Body of pancreas (tissue), 4 donors: ENCODE results near the gene ADAT1. TPM values are rescaled to one million over a fixed set of nuclear protein-coding genes. Genes with fewer than 3 reads are reported as not detected.

Source experiments
- ATAC-seq: fragments of 150-250 bp; one replicate; pipeline ENCODE4 v1.9.1; 2016
- DNase-seq, 4 donors: peaks; one replicate each; pipeline ENCODE4 v3.0.0-alpha.2; 2019
- H3K27ac ChIP-seq, 4 donors: fragments of 200-600 bp; sonication (generic); 1 replicate in 3 of 4; 2 replicates in 1 of 4; pipeline versions ENCODE4 v1.5.1 to v1.6.1; 2016 to 2019; ENCODE audit warnings: mild to moderate bottlenecking in 1 of 4, mixed read lengths in 1 of 4, moderate library complexity in 1 of 4
- H3K27me3 ChIP-seq, 2 donors: fragments of 200-600 bp; sonication (generic); one replicate each; pipeline ENCODE4 v1.6.0; 2016; ENCODE audit warnings: mild to moderate bottlenecking in 1 of 2
- H3K36me3 ChIP-seq, 2 donors: fragments of 200-600 bp; sonication (generic); replicated peaks in 1 of 2; 2 replicates each; pipeline ENCODE4 v1.5.1; 2016; ENCODE audit warnings: low read depth in 2 of 2; ENCODE audit not compliant: insufficient read depth in 1 of 2
- H3K4me1 ChIP-seq: fragments of 200-600 bp; sonication (generic); one replicate; pipeline ENCODE4 v1.6.0; 2016
- H3K4me3 ChIP-seq, 2 donors: fragments of 200-600 bp; sonication (generic); 1 replicate in 1 of 2; 2 replicates in 1 of 2; pipeline ENCODE4 v1.5.1; 2016 to 2019
- H3K9me3 ChIP-seq, 3 donors: fragments of 200-600 bp; sonication (generic); 1 replicate in 2 of 3; 2 replicates in 1 of 3; pipeline ENCODE4 v1.5.1; 2016
- CTCF ChIP-seq, 7 experiments: fragments of 450-650 bp in 4 of 7; fragments of 200-600 bp in 3 of 7; sonication (generic) in 3 of 7; IDR thresholded peaks; one replicate each; pipeline ENCODE4 v1.5.1; 2016 to 2019; ENCODE audit warnings: antibody characterized with exemption in 7 of 7
- POLR2A ChIP-seq, 3 donors: fragments of 450-650 bp; IDR thresholded peaks; one replicate each; pipeline ENCODE4 v1.6.1; 2016; ENCODE audit warnings: antibody characterized with exemption in 3 of 3, mild to moderate bottlenecking in 2 of 3
- WGBS, 2 donors: methylation state at CpG; one replicate each; pipeline ENCODE4 v1.1.5; 2017; 5-methylcytosine and 5-hydroxymethylcytosine counted together
- intact Hi-C: fragments of 100-400 bp; cut with DNase I; formaldehyde crosslinking; loops from one replicate; pipeline ENCODE4 v1.15.1; 2023
- total RNA-seq, 2 donors: library from RNA; depleted of rRNA; stranded (reverse); fragments of >200 nt; gene quantifications; one replicate each; pipeline ENCODE4 v1.1.0, GENCODE V29; 2016

The ADAT1 gene
- total RNA-seq, 2 donors from 2014 or later, result 12.9 to 14.8 TPM

- peaks cover 0 to 22% of the 10 kb centered on the region in 2 donors for H3K36me3 ChIP-seq
- no peaks in the 10 kb centered on the region for H3K9me3 ChIP-seq
- no peak overlapping the region for H3K4me3 ChIP-seq
- peaks cover 6% of the 10 kb centered on the region for H3K4me1 ChIP-seq
- WGBS, 2 donors, result 90 to 100% methylated on average over 2 of the region's 2 CpGs
- DNase-seq (no peak), ATAC-seq (no peak)
- intact Hi-C loops, result no loop called here
- H3K27me3 ChIP-seq, result no peaks in the 10 kb centered on the region
- TF ChIP-seq CTCF (IDR thresholded peaks at IDR 0.05), result no peak
- TF ChIP-seq POLR2A (IDR thresholded peaks at IDR 0.05), result no peak
- H3K27ac ChIP-seq, result no peak overlapping the region
These were observed 35.1 kb upstream of the ADAT1 start for GRCh38 chr16:75658175-75658574.

GRCh38 chr16:75653922-75654321, 30.8 kb upstream of the ADAT1 start:
- Histone ChIP-seq H3K4me3 (no peak overlapping the region), H3K4me1 (peaks cover 36% of the 10 kb centered on the region), H3K36me3 (peaks cover 0 to 22% of the 10 kb centered on the region in 2 donors), H3K27me3 (no peaks in the 10 kb centered on the region), H3K9me3 (no peaks in the 10 kb centered on the region), H3K27ac (no peak overlapping the region)
- ATAC-seq, result no peak
- WGBS, 2 donors, result 54 to 64% methylated on average over 1 of the region's 1 CpG
- no peak for DNase-seq
- TF ChIP-seq CTCF (IDR thresholded peaks at IDR 0.05), result no peak
- TF ChIP-seq POLR2A (IDR thresholded peaks at IDR 0.05), result no peak
- intact Hi-C loops, result no loop called here

- peak in 1 of 3 donors; percentile 1 for TF ChIP-seq POLR2A (IDR thresholded peaks at IDR 0.05)
- TF ChIP-seq CTCF (IDR thresholded peaks at IDR 0.05), result peak in 1 of 7 experiments; percentile 10
- DNase-seq, result peak; percentile 82 to 88 (median 87)
- Histone ChIP-seq H3K36me3 (no peaks in the 10 kb centered on the region), H3K9me3 (no peaks in the 10 kb centered on the region), H3K4me1 (peaks cover 60% of the 10 kb centered on the region), H3K27me3 (no peaks in the 10 kb centered on the region), H3K27ac (peak overlapping the region; percentile 84 to 98 (median 92)), H3K4me3 (peak overlapping the region; percentile 79 to 89)
- intact Hi-C loops, result loop anchor here (10.0 kb wide), 1 partner anchor 116 kb away; no protein-coding TSS in a partner anchor
- peak; percentile 73 for ATAC-seq
- 0 to 1% methylated on average over 29 to 61 of the region's 62 CpGs for WGBS, 2 donors
These were observed 25.4 kb upstream of the ADAT1 start for GRCh38 chr16:75648265-75649076.

- Histone ChIP-seq H3K27me3 (no peaks in the 10 kb centered on the region), H3K36me3 (no peaks in the 10 kb centered on the region), H3K4me3 (peak within 1 kb of the TSS; percentile 79 to 89), H3K27ac (peak within 1 kb of the TSS; percentile 84 to 98 (median 92)), H3K4me1 (peaks cover 52% of the 10 kb centered on the region), H3K9me3 (no peaks in the 10 kb centered on the region)
- DNase-seq (peak; percentile 92 to 95 (median 93)), ATAC-seq (peak; percentile 96)
- intact Hi-C loops, result loop anchor here (10.0 kb wide), 1 partner anchor 117 kb away; no protein-coding TSS in a partner anchor
- WGBS, 2 donors, result 1% methylated on average over 19 to 76 of the region's 76 CpGs
- TF ChIP-seq POLR2A (IDR thresholded peaks at IDR 0.05) (peak; percentile 86 to 98 (median 96)), CTCF (IDR thresholded peaks at IDR 0.05) (no peak)
These were observed 24.6 kb upstream of the ADAT1 start, which contains the start of the genes KARS1 and TERF2IP for GRCh38 chr16:75647492-75648264. KARS1 (minus strand) TSS chr16:75647665; CDS start chr16:75647639, 26 bp downstream. TERF2IP (plus strand) TSS chr16:75647773; CDS start chr16:75647883, 110 bp downstream.
